Sigmoid colon (tissue), 7 donors: ENCODE data around the gene PLS3. TPM values are rescaled to one million over a fixed set of nuclear protein-coding genes. Genes with fewer than 3 reads are reported as not detected.
A peak's percentile ranks its signal among the peaks of the same experiment; 100 is the strongest.

Source experiments
- DNase-seq: peaks from one replicate; pipeline ENCODE4 v3.0.0-alpha.2; 2019
- H3K27ac ChIP-seq, 4 donors: fragments of 200-600 bp; sonication (generic); one replicate each; pipeline ENCODE4 v1.5.1; 2016 to 2019; ENCODE audit warnings: mild to moderate bottlenecking in 1 of 4
- H3K27me3 ChIP-seq, 3 donors: fragments of 200-600 bp; sonication (generic); one replicate each; pipeline ENCODE4 v1.5.1; 2019; ENCODE audit warnings: mild to moderate bottlenecking in 1 of 3
- H3K36me3 ChIP-seq, 4 donors: fragments of 200-600 bp; sonication (generic); one replicate each; pipeline ENCODE4 v1.5.1; 2016 to 2019
- H3K4me1 ChIP-seq, 4 donors: fragments of 200-600 bp; sonication (generic); one replicate each; pipeline ENCODE4 v1.5.1; 2017 to 2019
- H3K4me3 ChIP-seq, 4 donors: fragments of 200-600 bp; sonication (generic); one replicate each; pipeline ENCODE4 v1.5.1; 2017 to 2019; ENCODE audit warnings: mild to moderate bottlenecking in 2 of 4, moderate library complexity in 1 of 4
- H3K9me3 ChIP-seq, 4 donors: fragments of 200-600 bp in 3 of 4; sonication (generic) in 3 of 4; one replicate each; pipeline versions ENCODE4 v1.5.1 to v1.6.1; 2013 to 2019
- CTCF ChIP-seq, 4 experiments: fragments of 450-650 bp in 3 of 4; fragments of 200-600 bp in 1 of 4; IDR thresholded peaks; one replicate each; pipeline ENCODE4 v1.5.1; 2016 to 2019; ENCODE audit warnings: antibody characterized with exemption in 4 of 4, mild to moderate bottlenecking in 3 of 4, moderate library complexity in 2 of 4
- EP300 ChIP-seq, 4 donors: sonication (generic); formaldehyde crosslinking; IDR thresholded peaks; one replicate each; pipeline ENCODE4 v1.6.1; 2017; ENCODE audit warnings: antibody characterized with exemption in 4 of 4
- POLR2A ChIP-seq, 2 donors: fragments of 450-650 bp; IDR thresholded peaks; one replicate each; pipeline ENCODE4 v1.6.1; 2016; ENCODE audit warnings: antibody characterized with exemption in 2 of 2, mild to moderate bottlenecking in 2 of 2, moderate library complexity in 2 of 2
- POLR2AphosphoS5 ChIP-seq, 4 donors: sonication (generic); formaldehyde crosslinking; IDR thresholded peaks; one replicate each; pipeline ENCODE4 v1.6.1; 2017; ENCODE audit warnings: antibody characterized with exemption in 4 of 4
- WGBS, 2 donors: extraction: QIAGEN DNeasy Blood & Tissue Kit; methylation state at CpG; one replicate each; pipeline ENCODE4 v1.1.7; 2013; 5-methylcytosine and 5-hydroxymethylcytosine counted together
- intact Hi-C: fragments of 100-400 bp; cut with DNase I; formaldehyde crosslinking; loops from one replicate; pipeline ENCODE4 v1.15.1; 2023
- polyA plus RNA-seq, 3 donors: library from polyadenylated mRNA; stranded (reverse); fragments of 200-250 nt; gene quantifications; one replicate each; pipeline ENCODE4 v1.2.3, GENCODE V29; 2013
- total RNA-seq, 4 donors: library from RNA; depleted of rRNA; stranded (reverse); fragments of >200 nt; gene quantifications; one replicate each; pipeline ENCODE4 v1.1.0, GENCODE V29; 2016
- donor health status: healthy with polysubstance abuse.
- donor health status: Bipolar disorder and iron deficiency.
- donor health status: healthy.

PLS3 gene
- total RNA-seq (10 to 100 TPM; 50.2 to 71.5 (median 59.2) TPM), polyA plus RNA-seq (10 to 100 TPM in 2 of 3 donors, 1 to 10 TPM in 1; 8.3 to 23.1 (median 13.2) TPM)

- Histone ChIP-seq H3K27ac (peak within 1 kb of the TSS; percentile 87 to 91 (median 90)), H3K36me3 (no peaks in the 10 kb centered on the region), H3K27me3 (no peaks in the 10 kb centered on the region), H3K9me3 (no peaks in the 10 kb centered on the region), H3K4me3 (peak within 1 kb of the TSS; percentile 55 to 79 (median 65)), H3K4me1 (peaks cover 0 to 17% (median 5%) of the 10 kb centered on the region in 4 donors)
- WGBS, 2 donors: 0 to 1% methylated on average over 40 of the region's 40 CpGs
- no peak for TF ChIP-seq CTCF (IDR thresholded peaks at IDR 0.05)
- peak; percentile 77 to 90 (median 88) for TF ChIP-seq POLR2AphosphoS5 (IDR thresholded peaks at IDR 0.05)
- peak; percentile 60 to 63 for TF ChIP-seq POLR2A (IDR thresholded peaks at IDR 0.05)
- TF ChIP-seq EP300 (IDR thresholded peaks at IDR 0.05): no peak
- intact Hi-C loops: loop anchor here (5.0 kb wide), 2 partner anchors 81 to 219 kb away; no protein-coding TSS in a partner anchor
- DNase-seq: peak; percentile 92
Measured at GRCh38 chrX:115560978-115561604, at the start of gene PLS3. PLS3 (plus strand) TSS chrX:115561174; CDS start chrX:115610251, 49,077 bp downstream.

GRCh38 chrX:115518113-115518512, 42.9 kb upstream of the PLS3 start:
- Histone ChIP-seq H3K36me3 (no peaks in the 10 kb centered on the region), H3K4me1 (no peaks in the 10 kb centered on the region), H3K27ac (no peak overlapping the region), H3K9me3 (no peaks in the 10 kb centered on the region), H3K4me3 (no peak overlapping the region), H3K27me3 (no peaks in the 10 kb centered on the region)
- TF ChIP-seq POLR2A (IDR thresholded peaks at IDR 0.05) (no peak), POLR2AphosphoS5 (IDR thresholded peaks at IDR 0.05) (no peak), EP300 (IDR thresholded peaks at IDR 0.05) (no peak), CTCF (IDR thresholded peaks at IDR 0.05) (no peak)
- DNase-seq: no peak
- intact Hi-C loops: no loop called here
- WGBS, 2 donors: 62 to 71% methylated on average over 2 of the region's 2 CpGs

GRCh38 chrX:115521741-115522140, 39.2 kb upstream of the PLS3 start:
- no peaks in the 10 kb centered on the region for H3K9me3 ChIP-seq
- DNase-seq: no peak
- H3K4me1 ChIP-seq: no peaks in the 10 kb centered on the region
- TF ChIP-seq POLR2A (IDR thresholded peaks at IDR 0.05) (no peak), POLR2AphosphoS5 (IDR thresholded peaks at IDR 0.05) (no peak), EP300 (IDR thresholded peaks at IDR 0.05) (no peak), CTCF (IDR thresholded peaks at IDR 0.05) (no peak)
- intact Hi-C loops: no loop called here
- no peak overlapping the region for H3K27ac ChIP-seq
- WGBS, 2 donors: 4 to 59% methylated on average over 1 of the region's 1 CpG
- no peak overlapping the region for H3K4me3 ChIP-seq
- no peaks in the 10 kb centered on the region for H3K27me3 ChIP-seq
- no peaks in the 10 kb centered on the region for H3K36me3 ChIP-seq

- no peaks in the 10 kb centered on the region for H3K9me3 ChIP-seq
- H3K4me3 ChIP-seq: no peak overlapping the region
- H3K27me3 ChIP-seq: no peaks in the 10 kb centered on the region
- no peak overlapping the region for H3K27ac ChIP-seq
- intact Hi-C loops: no loop called here
- no peaks in the 10 kb centered on the region for H3K4me1 ChIP-seq
- TF ChIP-seq CTCF (IDR thresholded peaks at IDR 0.05) (no peak), POLR2AphosphoS5 (IDR thresholded peaks at IDR 0.05) (no peak), POLR2A (IDR thresholded peaks at IDR 0.05) (no peak), EP300 (IDR thresholded peaks at IDR 0.05) (no peak)
- DNase-seq: no peak
- H3K36me3 ChIP-seq: no peaks in the 10 kb centered on the region
Measured at GRCh38 chrX:115522952-115523351, 38.0 kb upstream of the PLS3 start.

GRCh38 chrX:115525486-115525885, 35.5 kb upstream of the PLS3 start:
- intact Hi-C loops: no loop called here
- DNase-seq: no peak
- Histone ChIP-seq H3K9me3 (no peaks in the 10 kb centered on the region), H3K4me1 (no peaks in the 10 kb centered on the region), H3K36me3 (no peaks in the 10 kb centered on the region), H3K27ac (no peak overlapping the region), H3K27me3 (no peaks in the 10 kb centered on the region), H3K4me3 (no peak overlapping the region)
- 72 to 92% methylated on average over 7 of the region's 7 CpGs for WGBS, 2 donors
- TF ChIP-seq POLR2AphosphoS5 (IDR thresholded peaks at IDR 0.05) (no peak), EP300 (IDR thresholded peaks at IDR 0.05) (no peak), POLR2A (IDR thresholded peaks at IDR 0.05) (no peak), CTCF (IDR thresholded peaks at IDR 0.05) (no peak)
